HepG2 (cell line): ENCODE results near the gene EDC3. TPM values are rescaled to one million over a fixed set of nuclear protein-coding genes. Genes with fewer than 3 reads are reported as not detected.

Experiments
- BHLHE40 ChIP-seq: IDR thresholded peaks from 2 replicates; pipeline ENCODE4 v1.6.1; 2011; ENCODE audit warnings: low read length, improper control_type of control experiment
- CC2D1A ChIP-seq: sonication (generic); formaldehyde crosslinking; IDR thresholded peaks from 2 replicates; pipeline ENCODE4 v1.8.1; 2023; ENCODE audit warnings: mild to moderate bottlenecking, missing genetic modification reagents
- ERF ChIP-seq: IDR thresholded peaks from 2 replicates; pipeline ENCODE4 v1.6.1; 2018; ENCODE audit warnings: missing biosample characterization, missing genetic modification reagents
- EZH2 ChIP-seq: conservative IDR thresholded peaks from 2 replicates; pipeline ENCODE4 v1.6.1; 2012; ENCODE audit warnings: mild to moderate bottlenecking, low read depth, low read length, moderate library complexity
- HNRNPUL1 ChIP-seq: fragments of 200-400 bp; formaldehyde crosslinking; IDR thresholded peaks from 2 replicates; pipeline ENCODE4 v1.6.1; 2017; ENCODE audit warnings: low read depth, mild to moderate bottlenecking, low read length, moderate library complexity
- MAX ChIP-seq: IDR thresholded peaks from 2 replicates; pipeline ENCODE4 v1.6.1; 2012; ENCODE audit warnings: inconsistent platforms
- MAZ ChIP-seq, 2 experiments: sonication (generic) in 1 of 2; formaldehyde crosslinking in 1 of 2; IDR thresholded peaks; 2 replicates each; pipeline versions ENCODE4 v1.5.0 to v1.6.1; 2012 to 2020; ENCODE audit warnings: low read depth in 2 of 2, mild to moderate bottlenecking in 2 of 2, borderline replicate concordance in 1 of 2, improper control_type of control experiment in 1 of 2, low read length in 1 of 2, missing genetic modification reagents in 1 of 2, moderate library complexity in 1 of 2
- POLR2AphosphoS2 ChIP-seq: IDR thresholded peaks from 2 replicates; pipeline ENCODE4 v1.6.1; 2011; ENCODE audit warnings: low read depth, low read length, improper control_type of control experiment
- RAD51 ChIP-seq: fragments of 450-650 bp; IDR thresholded peaks from 2 replicates; pipeline ENCODE4 v1.6.1; 2016; ENCODE audit warnings: borderline replicate concordance
- SAP130 ChIP-seq: IDR thresholded peaks from 2 replicates; pipeline ENCODE4 v1.6.1; 2016; ENCODE audit warnings: low read depth
- SMC3 ChIP-seq: IDR thresholded peaks from 2 replicates; pipeline ENCODE4 v1.6.1; 2011; ENCODE audit warnings: low read length, improper control_type of control experiment
- SOX13 ChIP-seq, 3 experiments: fragments of 450-650 bp in 1 of 3; sonication (generic) in 1 of 3; formaldehyde crosslinking in 1 of 3; IDR thresholded peaks in 2 of 3; conservative IDR thresholded peaks in 1 of 3; 2 replicates each; pipeline versions ENCODE4 v1.5.0 to v1.6.1; 2016 to 2020; ENCODE audit warnings: antibody characterized with exemption in 1 of 3, mild to moderate bottlenecking in 1 of 3, missing compliant biosample characterization in 1 of 3, missing genetic modification reagents in 1 of 3, moderate library complexity in 1 of 3
- SSRP1 ChIP-seq: IDR thresholded peaks from 2 replicates; pipeline ENCODE4 v1.6.1; 2016; ENCODE audit warnings: control low read depth
- STAG1 ChIP-seq: sonication (generic); formaldehyde crosslinking; IDR thresholded peaks from 2 replicates; pipeline ENCODE4 v1.4.0; 2020; ENCODE audit warnings: missing genetic modification reagents
- TP53 ChIP-seq: sonication (generic); formaldehyde crosslinking; conservative IDR thresholded peaks from 2 replicates; pipeline ENCODE4 v1.4.0; 2020; ENCODE audit warnings: missing genetic modification reagents
- TSC22D2 ChIP-seq: sonication (generic); formaldehyde crosslinking; IDR thresholded peaks from 2 replicates; pipeline ENCODE4 v1.5.1; 2020; ENCODE audit warnings: missing genetic modification reagents, mild to moderate bottlenecking, borderline replicate concordance
- ZBTB26 ChIP-seq: IDR thresholded peaks from 2 replicates; pipeline ENCODE4 v1.6.1; 2016; ENCODE audit warnings: missing compliant biosample characterization, missing genetic modification reagents, borderline replicate concordance
- ZKSCAN5 ChIP-seq: sonication (generic); formaldehyde crosslinking; IDR thresholded peaks from 2 replicates; pipeline ENCODE4 v1.5.1; 2020; ENCODE audit warnings: mild to moderate bottlenecking, missing genetic modification reagents
- ZNF557 ChIP-seq: sonication (generic); formaldehyde crosslinking; IDR thresholded peaks from 2 replicates; pipeline ENCODE4 v1.4.0; 2020; ENCODE audit warnings: missing genetic modification reagents
- ZNF558 ChIP-seq: sonication (generic); formaldehyde crosslinking; IDR thresholded peaks from 2 replicates; pipeline ENCODE4 v1.9.0; 2022; ENCODE audit warnings: mild to moderate bottlenecking, missing genetic modification reagents, borderline replicate concordance
- ZNF724P ChIP-seq: sonication (generic); formaldehyde crosslinking; IDR thresholded peaks from 2 replicates; pipeline ENCODE4 v1.8.0; 2022; ENCODE audit warnings: missing genetic modification reagents, borderline replicate concordance
- ZNF772 ChIP-seq: sonication (generic); formaldehyde crosslinking; IDR thresholded peaks from 2 replicates; pipeline ENCODE4 v1.5.0; 2020; ENCODE audit warnings: mild to moderate bottlenecking, missing genetic modification reagents
- ZNF782 ChIP-seq: sonication (generic); formaldehyde crosslinking; IDR thresholded peaks from 2 replicates; pipeline ENCODE4 v1.4.0; 2020; ENCODE audit warnings: missing genetic modification reagents, mild to moderate bottlenecking, borderline replicate concordance
- ZNF891 ChIP-seq: sonication (generic); formaldehyde crosslinking; IDR thresholded peaks from 2 replicates; pipeline ENCODE4 v1.5.0; 2020; ENCODE audit warnings: mild to moderate bottlenecking, missing genetic modification reagents
- polyA plus RNA-seq, 8 experiments: library from polyadenylated mRNA; depleted of rRNA in 3 of 8; stranded (reverse) in 7 of 8; unstranded in 1 of 8; fragments of >200 nt; fragmentation: Illumina TruSeq in 4 of 8; extraction: Trizol in 4 of 8; gene quantifications; 2 replicates each; pipeline versions ENCODE4 v1.2.1 to v1.2.3, GENCODE V29; 2011 to 2016; ENCODE audit warnings: low read depth in 4 of 8, missing spikeins in 1 of 8, mixed read lengths in 1 of 8; ENCODE audit not compliant: insufficient read depth in 1 of 8
- total RNA-seq, 5 experiments: library from RNA; depleted of rRNA; stranded (reverse); fragments of >200 nt; fragmentation: Illumina TruSeq; extraction: Trizol; gene quantifications; 2 replicates each; pipeline ENCODE4 v1.2.3, GENCODE V29; 2016; ENCODE audit warnings: low read depth in 1 of 5
- TF ChIP-seq, protein P1 (sequence below): sonication (generic); formaldehyde crosslinking; IDR thresholded peaks from 2 replicates; pipeline ENCODE4 v1.9.0; 2021; ENCODE audit warnings: missing genetic modification reagents, borderline replicate concordance
- TF ChIP-seq, protein P2 (sequence below): IDR thresholded peaks from 2 replicates; pipeline ENCODE4 v1.6.1; 2016; ENCODE audit warnings: mild to moderate bottlenecking

EDC3 gene
- total and polyA plus RNA-seq, 2 of the 13 experiments (the other 11 are each of a cell fraction or from before 2014, with no cell fraction given), result 17.4 to 32.0 TPM

- TF ChIP-seq SAP130 (CRISPR knock-in tag) (0 out of 2 replicates have a peak, but pooled peaks have one; percentile 10), ZBTB26 (CRISPR knock-in tag) (0 out of 2 replicates have a peak, but pooled peaks have one; percentile 35), EZH2 (no peak), POLR2AphosphoS2 (no peak), ZNF724P (no peak), ZNF891 (CRISPR knock-in tag) (peak; percentile 25; the same call in 1 of the 2 replicates), ZNF772 (CRISPR knock-in tag) (peak; percentile 56; the same call in 1 of the 2 replicates), SSRP1 (CRISPR knock-in tag) (0 out of 2 replicates have a peak, but pooled peaks have one; percentile 48), TSC22D2 (CRISPR knock-in tag) (no peak), ZNF782 (CRISPR knock-in tag) (peak; percentile 53; the same call in 1 of the 2 replicates), MAX (no peak), ZNF558 (CRISPR knock-in tag) (no peak), STAG1 (CRISPR knock-in tag) (peak; percentile 95), BHLHE40 (no peak), HNRNPUL1 (no peak), MAZ (IDR thresholded peaks at IDR 0.05; ENCODE audit: borderline replicate concordance, low read depth, low read length) (no peak), MAZ (CRISPR knock-in tag; IDR thresholded peaks at IDR 0.05; ENCODE audit: low read depth) (0 out of 2 replicates have a peak, but pooled peaks have one; percentile 28), ZKSCAN5 (CRISPR knock-in tag) (no peak), CC2D1A (CRISPR knock-in tag) (no peak), ZNF557 (CRISPR knock-in tag) (no peak), SOX13 (IDR thresholded peaks at IDR 0.05) (no peak), SOX13 (CRISPR knock-in tag; conservative IDR thresholded peaks at IDR 0.05 in 1 of 2, IDR thresholded peaks at IDR 0.05 in 1 of 2) (no peak), SMC3 (peak; percentile 89), RAD51 (no peak), ERF (0 out of 2 replicates have a peak, but pooled peaks have one; percentile 34), TP53 (no peak)
- TF ChIP-seq, protein P1, sequence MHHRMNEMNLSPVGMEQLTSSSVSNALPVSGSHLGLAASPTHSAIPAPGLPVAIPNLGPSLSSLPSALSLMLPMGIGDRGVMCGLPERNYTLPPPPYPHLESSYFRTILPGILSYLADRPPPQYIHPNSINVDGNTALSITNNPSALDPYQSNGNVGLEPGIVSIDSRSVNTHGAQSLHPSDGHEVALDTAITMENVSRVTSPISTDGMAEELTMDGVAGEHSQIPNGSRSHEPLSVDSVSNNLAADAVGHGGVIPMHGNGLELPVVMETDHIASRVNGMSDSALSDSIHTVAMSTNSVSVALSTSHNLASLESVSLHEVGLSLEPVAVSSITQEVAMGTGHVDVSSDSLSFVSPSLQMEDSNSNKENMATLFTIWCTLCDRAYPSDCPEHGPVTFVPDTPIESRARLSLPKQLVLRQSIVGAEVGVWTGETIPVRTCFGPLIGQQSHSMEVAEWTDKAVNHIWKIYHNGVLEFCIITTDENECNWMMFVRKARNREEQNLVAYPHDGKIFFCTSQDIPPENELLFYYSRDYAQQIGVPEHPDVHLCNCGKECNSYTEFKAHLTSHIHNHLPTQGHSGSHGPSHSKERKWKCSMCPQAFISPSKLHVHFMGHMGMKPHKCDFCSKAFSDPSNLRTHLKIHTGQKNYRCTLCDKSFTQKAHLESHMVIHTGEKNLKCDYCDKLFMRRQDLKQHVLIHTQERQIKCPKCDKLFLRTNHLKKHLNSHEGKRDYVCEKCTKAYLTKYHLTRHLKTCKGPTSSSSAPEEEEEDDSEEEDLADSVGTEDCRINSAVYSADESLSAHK (CRISPR knock-in tag), result no peak
- TF ChIP-seq, protein P2, sequence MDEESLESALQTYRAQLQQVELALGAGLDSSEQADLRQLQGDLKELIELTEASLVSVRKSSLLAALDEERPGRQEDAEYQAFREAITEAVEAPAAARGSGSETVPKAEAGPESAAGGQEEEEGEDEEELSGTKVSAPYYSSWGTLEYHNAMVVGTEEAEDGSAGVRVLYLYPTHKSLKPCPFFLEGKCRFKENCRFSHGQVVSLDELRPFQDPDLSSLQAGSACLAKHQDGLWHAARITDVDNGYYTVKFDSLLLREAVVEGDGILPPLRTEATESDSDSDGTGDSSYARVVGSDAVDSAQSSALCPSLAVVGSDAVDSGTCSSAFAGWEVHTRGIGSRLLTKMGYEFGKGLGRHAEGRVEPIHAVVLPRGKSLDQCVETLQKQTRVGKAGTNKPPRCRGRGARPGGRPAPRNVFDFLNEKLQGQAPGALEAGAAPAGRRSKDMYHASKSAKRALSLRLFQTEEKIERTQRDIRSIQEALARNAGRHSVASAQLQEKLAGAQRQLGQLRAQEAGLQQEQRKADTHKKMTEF (CRISPR knock-in tag), result no peak
These were observed 60.6 kb downstream of the EDC3 start (continued) for GRCh38 chr15:74635228-74635627.
